RCC 7860 (cell line): Measurements from ENCODE around the gene C10orf71.
A peak's percentile ranks its signal among the peaks of the same experiment; 100 is the strongest.

ENCODE experiments used
- DNase-seq: peaks from one replicate; pipeline ENCODE4 v3.0.0-alpha.2; 2015; ENCODE audit warnings: low spot score
- FAIRE-seq: peaks from 2 replicates; lab custom pipeline; 2012; peaks lifted over from hg19 to GRCh38; lab: Jason Lieb, UNC

C10orf71 gene

DNA sequence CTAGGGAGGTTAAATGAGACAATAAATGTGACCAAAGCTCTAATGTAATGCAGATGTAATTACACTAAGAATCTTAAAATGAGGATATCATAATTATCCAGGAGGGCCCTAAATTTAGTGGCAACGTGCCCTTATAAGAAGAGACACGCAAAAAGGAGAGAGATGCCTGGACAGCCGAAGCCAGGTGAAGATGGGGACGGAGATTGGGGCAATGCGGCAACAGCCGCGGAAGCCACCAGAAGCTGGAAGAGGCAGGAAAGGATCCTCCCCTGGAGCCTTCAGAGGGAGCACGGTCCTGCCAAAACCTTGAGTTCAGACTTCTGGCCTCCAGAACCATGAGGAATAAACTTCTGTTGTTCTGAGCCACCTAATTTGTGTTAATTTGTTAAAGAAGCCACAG lies 25.3 kb upstream of the C10orf71 start:
- DNase-seq, result no peak
- FAIRE-seq, result no peak

GRCh38 chr10:49274886-49275285 lies 24.1 kb upstream of the C10orf71 start:
- DNase-seq (no peak), FAIRE-seq (no peak)

- FAIRE-seq, result no peak
- DNase-seq, result no peak
Measured at GRCh38 chr10:49275896-49276295, 23.1 kb upstream of the C10orf71 start.

DNA sequence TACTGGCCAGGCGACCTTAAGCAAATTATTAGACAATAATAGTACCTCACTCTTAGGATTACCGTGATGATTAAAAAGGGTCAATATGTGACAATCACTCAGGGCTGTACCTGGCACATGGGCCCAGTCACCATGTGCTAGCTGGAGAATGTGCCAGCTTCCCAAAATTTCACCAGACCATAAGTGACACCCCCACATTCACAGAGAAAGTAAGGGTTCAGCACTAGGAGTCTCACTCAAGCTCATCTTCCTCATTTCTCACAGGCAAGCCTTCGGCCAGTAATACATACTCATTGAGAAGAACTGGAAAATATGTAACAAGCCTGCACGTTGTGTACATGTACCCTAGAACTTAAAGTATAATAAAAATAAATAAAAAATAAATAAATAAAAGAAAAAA lies 22.4 kb upstream of the C10orf71 start:
- FAIRE-seq, result no peak

GRCh38 chr10:49277973-49278372 lies 21.0 kb upstream of the C10orf71 start:
- no peak for FAIRE-seq
- DNase-seq, result no peak

More for the DNA sequence above, 22.4 kb upstream of the C10orf71 start:
- no peak for DNase-seq

DNA sequence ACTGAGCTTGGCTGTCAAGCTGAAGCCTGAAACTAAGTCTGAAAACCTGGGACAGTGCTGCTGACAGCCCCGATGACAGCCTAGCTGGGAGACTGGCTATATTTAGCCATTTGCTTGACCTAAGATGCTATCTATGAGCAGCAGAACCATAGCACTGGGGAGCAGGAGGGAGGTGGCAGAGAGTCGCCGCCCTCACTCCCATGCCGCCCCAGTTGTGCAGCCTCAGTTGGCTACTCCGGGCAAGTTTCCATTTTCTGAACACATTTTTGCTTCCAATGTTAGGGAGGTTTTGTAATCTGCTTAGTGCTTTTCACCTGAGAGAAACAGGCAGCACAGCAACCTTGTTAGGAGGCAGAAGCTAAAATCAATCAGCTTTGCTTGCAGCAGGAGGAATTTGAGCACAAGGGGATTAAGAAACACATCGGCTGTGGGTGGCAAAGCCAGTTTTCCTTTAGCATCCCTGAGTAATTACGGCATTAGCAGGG lies 20.4 kb upstream of the C10orf71 start:
- FAIRE-seq (no peak), DNase-seq (no peak)

DNA sequence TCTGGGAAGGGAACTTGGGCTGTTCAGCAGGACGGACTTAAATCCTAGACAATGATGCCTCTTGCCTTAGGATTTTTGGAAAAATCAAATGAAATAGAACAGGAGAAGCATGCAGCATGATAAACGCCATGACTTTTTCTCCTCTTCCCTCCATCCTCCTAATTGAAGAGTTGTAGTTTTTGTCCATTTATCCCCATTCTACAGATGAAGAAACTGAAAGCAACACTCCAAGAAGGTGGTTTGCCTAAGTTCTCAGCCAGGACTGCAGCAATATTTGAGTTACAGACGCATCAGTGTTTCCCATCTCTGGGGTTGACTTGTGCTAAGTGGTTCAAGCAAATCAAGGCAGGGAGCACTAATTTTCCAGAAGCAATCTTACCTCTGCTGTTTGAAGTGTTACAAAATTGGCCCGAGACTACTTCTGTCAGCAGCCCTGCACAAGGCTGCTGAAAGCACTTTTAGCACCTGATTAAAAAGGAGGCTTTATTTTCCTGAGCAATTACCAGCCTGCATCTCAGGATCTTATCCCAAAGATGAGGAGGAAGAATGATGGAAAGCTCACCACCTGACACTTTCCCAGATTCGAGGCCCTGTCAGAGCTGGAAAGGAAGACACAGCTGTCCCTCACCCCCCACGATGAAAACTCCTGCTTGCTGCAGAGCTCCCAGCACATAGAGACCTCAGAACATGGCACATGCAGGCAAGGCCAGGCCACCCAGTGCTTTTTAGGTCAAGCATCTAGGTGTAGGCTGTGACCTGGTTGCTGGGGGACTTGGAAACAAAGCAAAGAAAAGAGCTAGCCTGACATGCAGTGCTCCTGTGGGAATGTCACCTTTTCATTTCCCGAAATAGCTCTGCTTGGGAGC lies 19.7 kb upstream of the C10orf71 start:
- DNase-seq (no peak), FAIRE-seq (no peak)

DNA sequence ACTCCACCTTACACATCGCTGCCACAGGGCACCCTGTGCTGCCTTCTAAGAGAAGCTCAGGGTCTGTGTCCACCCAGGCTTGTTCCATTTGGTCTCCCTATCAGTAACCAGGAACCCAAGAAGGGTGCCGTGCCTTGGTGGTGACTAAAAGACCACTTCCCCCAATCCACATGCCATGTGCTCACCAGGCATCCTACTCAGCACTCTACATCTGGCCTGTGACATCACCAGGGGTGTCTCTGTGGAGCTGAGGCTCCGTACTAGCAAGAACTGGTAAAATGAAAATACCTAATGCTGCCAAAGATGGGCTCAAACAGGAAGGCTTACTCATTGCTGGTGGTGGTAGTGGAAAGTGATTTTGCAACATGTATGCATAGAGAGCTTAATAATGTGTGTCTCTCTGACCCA lies 19.0 kb upstream of the C10orf71 start:
- DNase-seq (peak; percentile 36), FAIRE-seq (no peak)

GRCh38 chr10:49281461-49281860 lies 17.5 kb upstream of the C10orf71 start:
- FAIRE-seq (no peak), DNase-seq (no peak)

DNA sequence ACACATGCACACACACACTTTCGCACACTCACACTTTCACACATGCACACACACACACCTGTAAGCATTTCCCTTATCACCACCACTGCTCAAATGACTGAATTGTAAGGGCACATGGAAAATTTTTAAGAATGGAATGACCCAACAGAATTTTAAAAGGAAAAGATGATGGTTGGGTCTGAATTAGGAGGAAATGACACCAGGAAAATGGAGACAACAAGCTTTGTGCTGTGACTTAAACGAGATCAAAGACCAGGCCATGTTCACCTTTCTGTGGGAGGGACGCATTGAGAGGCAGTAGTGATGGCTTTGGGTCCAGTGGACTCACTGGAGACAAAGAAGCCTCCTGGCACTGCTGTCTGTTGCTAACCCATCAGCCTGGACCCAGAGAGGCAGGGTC lies 16.7 kb upstream of the C10orf71 start:
- FAIRE-seq (no peak), DNase-seq (no peak)

- DNase-seq, result no peak
- no peak for FAIRE-seq
Measured at GRCh38 chr10:49282879-49283341, 16.1 kb upstream of the C10orf71 start.

- DNase-seq (no peak), FAIRE-seq (no peak)
Measured at GRCh38 chr10:49283491-49283890, 15.5 kb upstream of the C10orf71 start.

- no peak for FAIRE-seq
Measured at GRCh38 chr10:49284356-49284755, 14.6 kb upstream of the C10orf71 start.

DNA sequence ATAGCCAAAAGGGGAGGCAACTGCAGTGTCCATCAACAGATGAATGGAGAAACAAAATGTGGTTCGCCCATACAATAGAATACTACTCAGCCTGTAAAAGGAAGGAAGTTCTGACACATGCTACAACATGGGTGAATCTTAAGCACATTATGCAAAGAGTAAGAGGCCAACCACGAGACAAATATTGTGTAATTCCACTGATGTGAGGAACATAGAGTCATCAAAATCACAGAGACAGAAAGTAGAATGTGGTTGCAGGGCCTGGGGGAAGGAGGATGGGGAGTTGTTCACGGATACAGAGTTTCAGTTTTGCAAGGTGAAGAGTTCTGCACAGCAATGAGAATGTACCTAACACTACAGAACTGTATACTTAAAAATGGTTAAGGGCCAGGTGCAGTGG lies 13.7 kb upstream of the C10orf71 start:
- DNase-seq (no peak), FAIRE-seq (no peak)

More at GRCh38 chr10:49284356-49284755, 14.6 kb upstream of the C10orf71 start:
- DNase-seq, result no peak

DNA sequence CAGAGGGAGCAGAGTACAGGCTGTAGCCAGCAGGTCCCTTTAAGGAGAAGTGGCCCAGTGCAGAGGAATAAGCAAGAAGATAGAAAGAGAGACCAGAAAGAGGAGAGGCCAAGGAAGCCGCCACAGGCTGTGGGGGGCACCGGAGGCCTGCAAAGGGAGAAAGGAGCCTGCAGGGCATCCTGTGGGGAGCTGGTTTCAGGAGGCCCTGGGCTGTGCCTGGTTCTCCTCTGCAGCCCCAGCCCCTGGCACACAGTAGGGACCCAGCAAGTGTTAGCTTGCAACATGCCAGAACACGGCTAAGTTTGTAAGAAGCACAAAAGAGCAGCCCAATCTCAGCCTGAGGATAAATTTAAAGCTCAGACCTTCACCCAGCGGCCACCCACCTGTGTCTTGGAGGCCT lies 12.3 kb upstream of the C10orf71 start:
- DNase-seq (no peak), FAIRE-seq (no peak)

DNA sequence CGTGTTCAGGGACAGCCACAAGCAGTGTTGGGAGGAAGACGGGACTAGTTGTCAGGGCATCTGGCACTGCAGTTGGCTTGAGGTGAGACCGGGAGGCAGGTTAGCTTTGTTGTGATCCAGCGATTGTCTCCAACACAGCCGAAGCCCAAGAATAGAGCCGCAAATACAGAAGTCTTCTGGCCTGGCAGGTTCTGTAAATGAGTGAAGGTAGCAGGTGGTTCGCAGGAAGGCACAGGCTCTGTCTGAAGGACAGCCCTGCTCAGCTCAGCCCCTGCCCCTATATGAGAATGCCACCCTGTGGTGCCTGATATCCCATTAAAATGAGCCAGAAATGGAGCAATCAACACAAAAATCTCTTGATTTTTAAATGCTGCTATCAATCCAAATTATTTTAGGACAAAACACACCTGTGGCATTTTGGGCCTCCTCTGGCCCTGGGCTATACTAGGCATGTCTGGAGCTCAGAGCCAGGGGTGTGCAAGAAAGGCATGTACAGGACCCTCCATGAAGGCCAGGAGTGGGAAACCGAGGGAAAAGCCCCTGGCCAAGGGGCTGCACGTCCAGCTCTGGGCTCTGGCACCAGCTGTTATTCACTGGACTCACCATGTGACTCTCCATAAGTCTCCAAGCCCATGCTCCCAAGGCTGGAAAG lies 11.2 kb upstream of the C10orf71 start:
- FAIRE-seq, result no peak
- DNase-seq, result no peak

DNA sequence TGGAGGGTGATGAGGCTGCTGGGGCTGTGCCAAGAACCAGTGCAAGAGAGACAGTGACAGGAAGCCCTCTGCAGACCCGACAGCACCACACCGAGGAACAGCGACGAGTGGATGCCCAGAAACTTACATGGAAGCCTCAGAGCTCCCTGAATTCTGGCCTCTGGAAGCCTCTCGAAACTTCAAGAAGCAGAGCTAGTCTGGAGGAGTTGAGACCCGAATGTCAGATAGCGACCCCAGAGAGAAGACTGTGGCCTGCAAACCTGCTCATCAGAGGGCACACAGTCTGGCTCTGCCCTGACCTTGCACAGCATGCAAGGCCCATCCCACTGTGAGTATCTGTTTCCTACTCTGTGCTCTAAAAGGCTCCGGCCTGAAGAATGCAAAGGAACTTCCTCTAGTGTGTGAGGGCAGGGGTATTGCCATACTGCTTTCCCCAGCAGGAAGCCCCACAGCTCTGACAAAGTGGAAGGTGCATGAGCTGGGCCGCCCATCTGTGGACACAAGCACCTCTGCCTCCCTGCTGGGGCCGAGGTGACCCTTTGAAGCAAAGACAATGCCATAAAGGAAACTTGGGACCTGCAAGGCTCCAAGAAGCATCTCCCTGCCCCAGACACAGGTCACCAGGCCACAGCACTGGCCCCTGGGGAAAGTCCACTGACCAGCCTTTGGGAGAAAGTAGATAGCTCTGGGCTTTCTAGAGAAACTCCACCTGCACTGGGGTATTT lies 10.5 kb upstream of the C10orf71 start:
- no peak for FAIRE-seq
- no peak for DNase-seq

DNA sequence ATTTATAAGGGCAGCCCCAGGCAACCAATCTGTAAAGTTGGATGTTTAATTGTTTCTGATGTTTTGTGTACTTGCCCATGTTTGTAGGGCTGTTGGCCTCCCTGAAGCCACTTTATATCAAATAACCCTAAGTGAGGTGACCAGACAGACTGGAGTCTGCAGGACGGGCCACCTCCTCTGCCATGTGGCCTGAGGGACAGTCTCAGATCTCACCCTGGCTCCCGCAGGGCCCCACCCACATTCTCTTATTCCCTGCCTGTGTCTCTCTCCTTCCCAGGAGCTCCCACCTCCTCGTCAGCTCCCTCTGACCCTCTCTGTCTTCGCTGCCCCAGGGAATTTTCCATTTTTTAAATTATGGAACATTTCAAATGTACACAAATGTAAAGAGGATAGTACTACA lies 9.5 kb upstream of the C10orf71 start:
- no peak for DNase-seq
- no peak for FAIRE-seq

- DNase-seq, result no peak
- FAIRE-seq, result no peak
Measured at GRCh38 chr10:49290131-49290530, 8.8 kb upstream of the C10orf71 start.

- DNase-seq (no peak), FAIRE-seq (no peak)
Measured at GRCh38 chr10:49290607-49291006, 8.4 kb upstream of the C10orf71 start.

- DNase-seq, result no peak
- FAIRE-seq, result no peak
Measured at GRCh38 chr10:49292565-49293207, 6.3 kb upstream of the C10orf71 start.
